ENCODE results near the gene KIF26B.

KIF26B gene

GRCh38 chr1:245715970-245716369, 561.2 kb downstream of the KIF26B start:
- Histone ChIP-seq H3K27me3 (ENCODE audit: insufficient read depth, low read length, poor library complexity, severe bottlenecking) (no peaks in the 10 kb centered on the region), H3K9me2 (replicated peaks; ENCODE audit: low read depth, low read length) (no peaks in the 10 kb centered on the region), H3K4me1 (ENCODE audit: insufficient read depth, low read length, poor library complexity, severe bottlenecking) (no peaks in the 10 kb centered on the region), H3K9ac (ENCODE audit: low read depth, low read length, poor library complexity, severe bottlenecking) (no peak overlapping the region), H4K20me1 (ENCODE audit: insufficient read depth, low read length, poor library complexity, severe bottlenecking) (no peaks in the 10 kb centered on the region), H3K9me3 (ENCODE audit: insufficient read depth, low read depth, low read length) (no peaks in the 10 kb centered on the region), H3F3A (ENCODE audit: low read depth) (no peaks in the 10 kb centered on the region), H3K79me2 (ENCODE audit: insufficient read depth, low read length) (no peaks in the 10 kb centered on the region), H3K36me3 (ENCODE audit: insufficient read depth, low read length) (no peaks in the 10 kb centered on the region), H3K4me2 (ENCODE audit: low read depth, low read length, poor library complexity, severe bottlenecking) (no peak overlapping the region), H3K4me3 (ENCODE audit: low read length, poor library complexity, severe bottlenecking) (no peak overlapping the region), H2AFZ (ENCODE audit: low read length) (no peak overlapping the region)
- no peak for TF ChIP-seq CTCF (conservative IDR thresholded peaks at IDR 0.05; ENCODE audit: low read length)
- TF ChIP-seq EZH2phosphoT487 (IDR thresholded peaks at IDR 0.05; ENCODE audit: borderline replicate concordance), result no peak

GRCh38 chr1:245716561-245716960, 561.8 kb downstream of the KIF26B start:
- H3K4me1 ChIP-seq (ENCODE audit: insufficient read depth, low read length, poor library complexity, severe bottlenecking), result no peaks in the 10 kb centered on the region
- H3K9me3 ChIP-seq (ENCODE audit: insufficient read depth, low read depth, low read length), result no peaks in the 10 kb centered on the region
- H3K4me3 ChIP-seq (ENCODE audit: low read length, poor library complexity, severe bottlenecking), result no peak overlapping the region
- no peaks in the 10 kb centered on the region for H3K79me2 ChIP-seq (ENCODE audit: insufficient read depth, low read length)
- H4K20me1 ChIP-seq (ENCODE audit: insufficient read depth, low read length, poor library complexity, severe bottlenecking), result no peaks in the 10 kb centered on the region
- no peak overlapping the region for H3K9ac ChIP-seq (ENCODE audit: low read depth, low read length, poor library complexity, severe bottlenecking)
- no peak overlapping the region for H3K4me2 ChIP-seq (ENCODE audit: low read depth, low read length, poor library complexity, severe bottlenecking)
- TF ChIP-seq CTCF (conservative IDR thresholded peaks at IDR 0.05; ENCODE audit: low read length) (no peak), EZH2phosphoT487 (IDR thresholded peaks at IDR 0.05; ENCODE audit: borderline replicate concordance) (no peak)
- no peaks in the 10 kb centered on the region for H3K36me3 ChIP-seq (ENCODE audit: insufficient read depth, low read length)
- H3F3A ChIP-seq (ENCODE audit: low read depth), result no peaks in the 10 kb centered on the region
- H3K27me3 ChIP-seq (ENCODE audit: insufficient read depth, low read length, poor library complexity, severe bottlenecking), result no peaks in the 10 kb centered on the region
- no peak overlapping the region for H2AFZ ChIP-seq (ENCODE audit: low read length)
- H3K9me2 ChIP-seq (replicated peaks; ENCODE audit: low read depth, low read length), result no peaks in the 10 kb centered on the region

- Histone ChIP-seq H4K20me1 (ENCODE audit: insufficient read depth, low read length, poor library complexity, severe bottlenecking) (no peaks in the 10 kb centered on the region), H3K36me3 (ENCODE audit: insufficient read depth, low read length) (no peaks in the 10 kb centered on the region), H3K9me3 (ENCODE audit: insufficient read depth, low read depth, low read length) (no peaks in the 10 kb centered on the region), H3K9ac (ENCODE audit: low read depth, low read length, poor library complexity, severe bottlenecking) (no peak overlapping the region), H3K79me2 (ENCODE audit: insufficient read depth, low read length) (no peaks in the 10 kb centered on the region), H3K9me2 (replicated peaks; ENCODE audit: low read depth, low read length) (no peaks in the 10 kb centered on the region), H3K4me1 (ENCODE audit: insufficient read depth, low read length, poor library complexity, severe bottlenecking) (no peaks in the 10 kb centered on the region), H3K4me2 (ENCODE audit: low read depth, low read length, poor library complexity, severe bottlenecking) (no peak overlapping the region), H2AFZ (ENCODE audit: low read length) (no peak overlapping the region), H3K4me3 (ENCODE audit: low read length, poor library complexity, severe bottlenecking) (no peak overlapping the region), H3F3A (ENCODE audit: low read depth) (no peaks in the 10 kb centered on the region), H3K27me3 (ENCODE audit: insufficient read depth, low read length, poor library complexity, severe bottlenecking) (no peaks in the 10 kb centered on the region)
- no peak for TF ChIP-seq EZH2phosphoT487 (IDR thresholded peaks at IDR 0.05; ENCODE audit: borderline replicate concordance)
Measured at GRCh38 chr1:245717611-245718010, 562.8 kb downstream of the KIF26B start.

GRCh38 chr1:245718123-245718522, 563.3 kb downstream of the KIF26B start:
- no peaks in the 10 kb centered on the region for H3K36me3 ChIP-seq (ENCODE audit: insufficient read depth, low read length)
- no peaks in the 10 kb centered on the region for H3K79me2 ChIP-seq (ENCODE audit: insufficient read depth, low read length)
- no peaks in the 10 kb centered on the region for H3K9me2 ChIP-seq (replicated peaks; ENCODE audit: low read depth, low read length)
- no peaks in the 10 kb centered on the region for H4K20me1 ChIP-seq (ENCODE audit: insufficient read depth, low read length, poor library complexity, severe bottlenecking)
- H3K4me2 ChIP-seq (ENCODE audit: low read depth, low read length, poor library complexity, severe bottlenecking), result no peak overlapping the region
- no peaks in the 10 kb centered on the region for H3K9me3 ChIP-seq (ENCODE audit: insufficient read depth, low read depth, low read length)
- no peaks in the 10 kb centered on the region for H3K27me3 ChIP-seq (ENCODE audit: insufficient read depth, low read length, poor library complexity, severe bottlenecking)
- no peak overlapping the region for H3K4me3 ChIP-seq (ENCODE audit: low read length, poor library complexity, severe bottlenecking)
- no peak overlapping the region for H3K9ac ChIP-seq (ENCODE audit: low read depth, low read length, poor library complexity, severe bottlenecking)
- H3F3A ChIP-seq (ENCODE audit: low read depth), result no peaks in the 10 kb centered on the region
- H3K4me1 ChIP-seq (ENCODE audit: insufficient read depth, low read length, poor library complexity, severe bottlenecking), result no peaks in the 10 kb centered on the region
- TF ChIP-seq EZH2phosphoT487 (IDR thresholded peaks at IDR 0.05; ENCODE audit: borderline replicate concordance) (no peak), CTCF (conservative IDR thresholded peaks at IDR 0.05; ENCODE audit: low read length) (no peak)
- H2AFZ ChIP-seq (ENCODE audit: low read length), result no peak overlapping the region

Measured in Loucy (cell line).